H1 (cell line): ENCODE measurements around the gene ZNF689. TPM values are rescaled to one million over a fixed set of nuclear protein-coding genes. Genes with fewer than 3 reads are reported as not detected.

ENCODE experiments used
- CTCF ChIA-PET: fragments of 300-600 bp; sonication (Branson Sonifier 250); formaldehyde crosslinking; loops from one replicate; lab custom pipeline; 2021; ENCODE audit not compliant: partially characterized antibody; lab: Charles Lee
- POLR2A ChIA-PET: fragments of 300-600 bp; sonication (Branson Sonifier 250); formaldehyde crosslinking; loops from one replicate; lab custom pipeline; 2021; ENCODE audit warnings: inconsistent platforms; ENCODE audit not compliant: partially characterized antibody; lab: Charles Lee
- DNase-seq, 2 experiments: peaks; one replicate each; pipeline versions ENCODE4 v3.0.0 to v3.0.0-alpha.2; 2010 to 2022; ENCODE audit warnings: low spot score in 2 of 2, low read depth in 1 of 2, mixed read lengths in 1 of 2
- FAIRE-seq: peaks from 2 replicates; lab custom pipeline; 2011; peaks lifted over from hg19 to GRCh38; lab: Jason Lieb, UNC
- H2AFZ ChIP-seq: 2 replicates; pipeline ENCODE4 v1.8.1; 2012; ENCODE audit warnings: low read length, inconsistent platforms
- H2AK5ac ChIP-seq: 2 replicates; pipeline ENCODE4 v1.6.1; 2013; ENCODE audit warnings: low read depth, low read length
- H2BK120ac ChIP-seq: replicated peaks from 2 replicates; pipeline ENCODE3; 2013; ENCODE audit warnings: low read depth, low read length, inconsistent platforms
- H2BK12ac ChIP-seq: 2 replicates; pipeline ENCODE4 v1.6.1; 2013; ENCODE audit warnings: low read depth, low read length
- H2BK15ac ChIP-seq: 2 replicates; pipeline ENCODE4 v1.6.1; 2013; ENCODE audit warnings: low read length
- H2BK20ac ChIP-seq: 2 replicates; pipeline ENCODE4 v1.6.1; 2013; ENCODE audit warnings: low read length
- H2BK5ac ChIP-seq: 2 replicates; pipeline ENCODE4 v1.6.1; 2013; ENCODE audit warnings: low read depth, low read length
- H3K14ac ChIP-seq: 2 replicates; pipeline ENCODE4 v1.6.1; 2013; ENCODE audit warnings: inconsistent platforms; ENCODE audit not compliant: insufficient read length
- H3K18ac ChIP-seq: 2 replicates; pipeline ENCODE4 v1.6.1; 2013; ENCODE audit warnings: low read length; ENCODE audit errors: extremely low read depth
- H3K23ac ChIP-seq: 2 replicates; pipeline ENCODE4 v1.6.1; 2013; ENCODE audit warnings: inconsistent platforms; ENCODE audit not compliant: insufficient read length
- H3K23me2 ChIP-seq: 2 replicates; pipeline ENCODE4 v1.6.1; 2013; ENCODE audit warnings: low read depth, low read length
- H3K27ac ChIP-seq: 2 replicates; pipeline ENCODE4 v1.6.1; 2011; ENCODE audit warnings: low read depth, low read length, inconsistent platforms
- H3K27me3 ChIP-seq, 4 experiments: replicated peaks in 1 of 4; 1 replicate in 1 of 4; 2 replicates in 3 of 4; pipeline versions ENCODE4 v1.6.1 to v1.8.1; 2011 to 2013; ENCODE audit warnings: low read length in 3 of 4, mild to moderate bottlenecking in 3 of 4, inconsistent platforms in 2 of 4, mixed read lengths in 2 of 4, moderate library complexity in 1 of 4; ENCODE audit not compliant: control insufficient read depth in 3 of 4, insufficient read depth in 3 of 4; ENCODE audit errors: extremely low read depth in 1 of 4
- H3K36me3 ChIP-seq, 4 experiments: 2 replicates each; pipeline versions ENCODE4 v1.6.1 to v1.8.1; 2011 to 2013; ENCODE audit warnings: mild to moderate bottlenecking in 4 of 4, low read length in 3 of 4, moderate library complexity in 2 of 4, control low read depth in 1 of 4, inconsistent platforms in 1 of 4; ENCODE audit not compliant: insufficient read depth in 4 of 4, control insufficient read depth in 2 of 4
- H3K4ac ChIP-seq: replicated peaks from 2 replicates; pipeline ENCODE3; 2013; ENCODE audit warnings: low read length, low read depth, mixed read lengths, inconsistent platforms; ENCODE audit not compliant: insufficient read length
- H3K4me1 ChIP-seq, 4 experiments: replicated peaks in 1 of 4; 1 replicate in 1 of 4; 2 replicates in 3 of 4; pipeline versions ENCODE4 v1.6.1 to v1.8.1; 2011 to 2013; ENCODE audit warnings: low read length in 3 of 4, inconsistent platforms in 2 of 4, mixed read lengths in 1 of 4; ENCODE audit not compliant: insufficient read depth in 4 of 4, control insufficient read depth in 3 of 4
- H3K4me2 ChIP-seq, 2 experiments: 2 replicates each; pipeline versions ENCODE4 v1.6.1 to v1.8.1; 2011 to 2013; ENCODE audit warnings: low read depth in 2 of 2, low read length in 2 of 2, control low read depth in 1 of 2, inconsistent platforms in 1 of 2, mild to moderate bottlenecking in 1 of 2; ENCODE audit not compliant: insufficient read depth in 1 of 2
- H3K4me3 ChIP-seq, 4 experiments: fragments of 200-600, 300-600 bp in 1 of 4; sonication (generic), shearing (Covaris generic), sonication (Bioruptor Twin) in 1 of 4; 2 replicates each; pipeline versions ENCODE4 v1.5.1 to v1.8.1; 2011 to 2016; ENCODE audit warnings: low read length in 4 of 4, low read depth in 3 of 4, control low read depth in 2 of 4, inconsistent platforms in 2 of 4, mild to moderate bottlenecking in 2 of 4, mixed read lengths in 1 of 4, moderate library complexity in 1 of 4; ENCODE audit not compliant: insufficient read depth in 2 of 4; ENCODE audit errors: extremely low read depth in 1 of 4
- H3K56ac ChIP-seq: replicated peaks from 2 replicates; pipeline ENCODE3; 2013; ENCODE audit warnings: low read depth, mild to moderate bottlenecking, mixed read lengths, low read length, inconsistent platforms; ENCODE audit not compliant: insufficient read length
- H3K79me1 ChIP-seq: 2 replicates; pipeline ENCODE4 v1.6.1; 2013; ENCODE audit warnings: low read depth, low read length, control low read depth
- H3K79me2 ChIP-seq, 2 experiments: 2 replicates each; pipeline versions ENCODE4 v1.6.1 to v1.8.1; 2012 to 2013; ENCODE audit warnings: low read length in 2 of 2, mild to moderate bottlenecking in 2 of 2, inconsistent platforms in 1 of 2; ENCODE audit not compliant: insufficient read depth in 2 of 2, control insufficient read depth in 1 of 2
- H3K9ac ChIP-seq, 4 experiments: replicated peaks in 1 of 4; 1 replicate in 1 of 4; 2 replicates in 3 of 4; pipeline versions ENCODE4 v1.6.1 to v1.8.1; 2011 to 2013; ENCODE audit warnings: low read depth in 3 of 4, low read length in 3 of 4, control low read depth in 2 of 4, mild to moderate bottlenecking in 2 of 4, moderate library complexity in 2 of 4, inconsistent platforms in 1 of 4; ENCODE audit errors: extremely low read depth in 1 of 4
- H3K9me3 ChIP-seq, 2 experiments: 2 replicates each; pipeline versions ENCODE4 v1.6.1 to v1.8.1; 2012 to 2013; ENCODE audit warnings: mild to moderate bottlenecking in 2 of 2, moderate library complexity in 2 of 2, control low read depth in 1 of 2, inconsistent platforms in 1 of 2, low read depth in 1 of 2, low read length in 1 of 2, mixed read lengths in 1 of 2; ENCODE audit not compliant: insufficient read depth in 2 of 2
- H4K20me1 ChIP-seq, 2 experiments: replicated peaks in 1 of 2; 2 replicates each; pipeline versions ENCODE3 to v1.8.1; 2011 to 2013; ENCODE audit warnings: inconsistent platforms in 2 of 2, low read length in 2 of 2, mild to moderate bottlenecking in 1 of 2; ENCODE audit not compliant: insufficient read depth in 2 of 2, control insufficient read depth in 1 of 2
- H4K5ac ChIP-seq: 2 replicates; pipeline ENCODE4 v1.6.1; 2013; ENCODE audit warnings: low read length, low read depth, mixed read lengths, inconsistent platforms; ENCODE audit not compliant: insufficient read length
- H4K8ac ChIP-seq: 2 replicates; pipeline ENCODE4 v1.8.0; 2013; ENCODE audit warnings: mild to moderate bottlenecking, moderate library complexity, low read length, inconsistent platforms; ENCODE audit not compliant: insufficient read depth; ENCODE audit errors: extremely low read depth
- H4K91ac ChIP-seq: replicated peaks from 2 replicates; pipeline ENCODE3; 2013; ENCODE audit warnings: low read length, mixed read lengths, inconsistent platforms; ENCODE audit not compliant: insufficient read length
- CHD2 ChIP-seq: IDR thresholded peaks from 2 replicates; pipeline ENCODE4 v1.6.1; 2012; ENCODE audit warnings: low read length, improper control_type of control experiment
- GTF2F1 ChIP-seq: IDR thresholded peaks from 2 replicates; pipeline ENCODE4 v1.6.1; 2012; ENCODE audit warnings: low read depth, low read length, improper control_type of control experiment, borderline replicate concordance
- SIRT6 ChIP-seq: IDR thresholded peaks from one replicate; pipeline ENCODE4 v1.7.1; 2012; ENCODE audit warnings: low read length, inconsistent platforms
- WGBS, 2 experiments: shearing (Covaris generic) in 1 of 2; methylation state at CpG; one replicate each; pipeline versions ENCODE4 v1.1.6 to v1.1.7; 2013 to 2015; ENCODE audit warnings: low lambda C conversion rate in 2 of 2, mixed read lengths in 2 of 2, inconsistent platforms in 1 of 2, low coverage in 1 of 2, missing lambda C conversion rate in 1 of 2; ENCODE audit not compliant: insufficient replicate concordance in 2 of 2, insufficient coverage in 1 of 2, insufficient read length in 1 of 2; ENCODE audit errors: extremely low coverage in 1 of 2, missing lambda C conversion rate in 1 of 2; 5-methylcytosine and 5-hydroxymethylcytosine counted together
- polyA plus RNA-seq, 7 experiments: library from polyadenylated mRNA; depleted of rRNA in 3 of 7; stranded (reverse) in 5 of 7; unstranded in 2 of 7; fragments of >200 nt in 5 of 7; fragments of 200-250 nt in 2 of 7; gene quantifications; 1 replicate in 5 of 7; 2 replicates in 1 of 7; 4 replicates in 1 of 7; pipeline versions ENCODE4 v1.2.1 to v1.2.3, GENCODE V29; 2011 to 2013; ENCODE audit warnings: missing spikeins in 2 of 7, mixed read lengths in 2 of 7
- total RNA-seq: library from RNA; stranded (reverse); fragmentation: NEBNext Ultra II Directional; extraction: Animal tissue kit (Norgen Biotek cat#: 25700); gene quantifications from 2 replicates; pipeline ENCODE4 v1.2.1, GENCODE V29; 2021

ZNF689 gene
- total and polyA plus RNA-seq, 2 of the 8 experiments (the other 6 are each of a cell fraction or from before 2014, with no cell fraction given): 14.3 to 15.3 TPM

DNA sequence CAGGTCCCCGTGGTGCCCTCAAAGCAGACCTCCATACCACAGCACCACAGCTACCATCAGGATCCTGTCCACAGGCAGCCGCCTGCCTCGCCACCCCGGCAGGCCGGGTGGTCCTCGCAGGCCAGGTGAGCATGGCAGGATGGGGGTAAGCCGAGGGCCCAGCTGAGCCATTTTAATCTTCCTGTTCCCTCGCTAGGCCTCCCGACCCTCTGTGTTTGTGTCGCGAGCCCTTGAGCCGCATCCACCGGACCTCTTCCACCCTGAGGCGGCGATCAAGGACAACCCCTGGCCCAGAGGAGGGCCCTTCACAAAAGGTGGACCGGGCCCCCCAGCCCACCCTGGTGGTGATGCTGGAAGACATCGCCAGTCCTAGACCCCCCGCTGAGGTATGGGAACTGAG, 42.5 kb upstream of the ZNF689 start:
- H3K4me3 ChIP-seq: no peak overlapping the region
- 92% methylated on average over 18 of the region's 18 CpGs; no CpG with 5 or more reads in 1 of the 2 experiments for WGBS, 2 experiments

More for the DNA sequence above, 42.5 kb upstream of the ZNF689 start:
- Histone ChIP-seq H3K27me3 (peaks cover 0 to 16% (median 11%) of the 10 kb centered on the region in 4 experiments; a peak in 6 of 7 replicates), H2BK120ac (no peak overlapping the region), H2BK5ac (no peak overlapping the region), H3K23ac (no peak overlapping the region), H4K20me1 (peaks cover 0 to 5% of the 10 kb centered on the region in 2 experiments), H3K56ac (no peak overlapping the region), H4K8ac (no peak overlapping the region; the same call in 1 of the 2 replicates), H3K79me2 (no peaks in the 10 kb centered on the region), H3K9ac (no peak overlapping the region), H3K4me2 (no peak overlapping the region; a peak in 1 of 4 replicates), H3K23me2 (peaks cover 6% of the 10 kb centered on the region; the same call in 1 of the 2 replicates), H3K79me1 (0 out of 2 replicates have a peak, but pooled peaks cover 2% of the 10 kb centered on the region), H3K4me1 (peaks cover 0 to 11% (median 4%) of the 10 kb centered on the region in 4 experiments; a peak in 6 of 7 replicates), H3K18ac (no peak overlapping the region), H2AFZ (no peak overlapping the region), H3K9me3 (no peaks in the 10 kb centered on the region), H2BK20ac (no peak overlapping the region), H4K5ac (no peak overlapping the region), H2BK15ac (no peak overlapping the region), H2BK12ac (no peak overlapping the region), H3K14ac (no peak overlapping the region), H2AK5ac (no peak overlapping the region), H3K36me3 (no peaks in the 10 kb centered on the region; a peak in 1 of 8 replicates), H3K4ac (no peak overlapping the region), H4K91ac (no peak overlapping the region), H3K27ac (no peak overlapping the region)
- ChIA-PET POLR2A (no interaction called here), CTCF (interaction anchor here (0.6 to 8.2 kb wide), 5 partner anchors 14 to 42 kb away, joined by 3 to 48 read pairs (median 3); no protein-coding TSS in a partner anchor)
- FAIRE-seq (no peak), DNase-seq (no peak)
- TF ChIP-seq SIRT6 (no peak), GTF2F1 (no peak), CHD2 (no peak)
